Vagina (tissue), 2 donors: ENCODE results near the gene IPMK. TPM values are rescaled to one million over a fixed set of nuclear protein-coding genes. Genes with fewer than 3 reads are reported as not detected.

ENCODE experiments used
- DNase-seq, 2 donors: peaks; one replicate each; pipeline ENCODE4 v3.0.0-alpha.2; 2017; ENCODE audit errors: extremely low spot score in 2 of 2
- H3K27ac ChIP-seq: fragments of 200-600 bp; sonication (generic); one replicate; pipeline ENCODE4 v1.5.1; 2019
- H3K27me3 ChIP-seq: fragments of 200-600 bp; sonication (generic); one replicate; pipeline ENCODE4 v1.5.1; 2019
- H3K36me3 ChIP-seq, 2 donors: fragments of 200-600 bp; sonication (generic); one replicate each; pipeline ENCODE4 v1.5.1; 2017 to 2019
- H3K4me1 ChIP-seq: fragments of 200-600 bp; sonication (generic); one replicate; pipeline ENCODE4 v1.5.1; 2019
- H3K4me3 ChIP-seq, 2 donors: fragments of 200-600 bp; sonication (generic); 1 replicate in 1 of 2; 2 replicates in 1 of 2; pipeline ENCODE4 v1.5.1; 2016 to 2019
- H3K9me3 ChIP-seq: fragments of 200-600 bp; sonication (generic); one replicate; pipeline ENCODE4 v1.5.1; 2019
- POLR2A ChIP-seq, 2 donors: fragments of 450-650 bp; IDR thresholded peaks; one replicate each; pipeline ENCODE4 v1.6.1; 2017; ENCODE audit warnings: antibody characterized with exemption in 2 of 2, mild to moderate bottlenecking in 2 of 2, moderate library complexity in 2 of 2
- POLR2AphosphoS5 ChIP-seq, 2 donors: sonication (generic); formaldehyde crosslinking; IDR thresholded peaks; one replicate each; pipeline ENCODE4 v1.9.0; 2017; ENCODE audit warnings: antibody characterized with exemption in 2 of 2, mild to moderate bottlenecking in 2 of 2, low read depth in 1 of 2; ENCODE audit not compliant: insufficient read depth in 1 of 2
- intact Hi-C: fragments of 100-400 bp; cut with DNase I; formaldehyde crosslinking; loops from one replicate; pipeline ENCODE4 v1.15.1; 2023
- total RNA-seq: library from RNA; depleted of rRNA; stranded (reverse); fragments of >200 nt; gene quantifications from one replicate; pipeline ENCODE4 v1.2.3, GENCODE V29; 2016
- TF ChIP-seq, protein P1 (sequence below), 3 experiments: fragments of 450-650 bp in 2 of 3; fragments of 200-600 bp in 1 of 3; sonication (generic) in 1 of 3; IDR thresholded peaks; one replicate each; pipeline ENCODE4 v1.5.1; 2017 to 2019; ENCODE audit warnings: antibody characterized with exemption in 3 of 3, mild to moderate bottlenecking in 2 of 3, moderate library complexity in 2 of 3

Gene IPMK
- total RNA-seq, 1 donor from 2014 or later, result 6.1 TPM

DNA sequence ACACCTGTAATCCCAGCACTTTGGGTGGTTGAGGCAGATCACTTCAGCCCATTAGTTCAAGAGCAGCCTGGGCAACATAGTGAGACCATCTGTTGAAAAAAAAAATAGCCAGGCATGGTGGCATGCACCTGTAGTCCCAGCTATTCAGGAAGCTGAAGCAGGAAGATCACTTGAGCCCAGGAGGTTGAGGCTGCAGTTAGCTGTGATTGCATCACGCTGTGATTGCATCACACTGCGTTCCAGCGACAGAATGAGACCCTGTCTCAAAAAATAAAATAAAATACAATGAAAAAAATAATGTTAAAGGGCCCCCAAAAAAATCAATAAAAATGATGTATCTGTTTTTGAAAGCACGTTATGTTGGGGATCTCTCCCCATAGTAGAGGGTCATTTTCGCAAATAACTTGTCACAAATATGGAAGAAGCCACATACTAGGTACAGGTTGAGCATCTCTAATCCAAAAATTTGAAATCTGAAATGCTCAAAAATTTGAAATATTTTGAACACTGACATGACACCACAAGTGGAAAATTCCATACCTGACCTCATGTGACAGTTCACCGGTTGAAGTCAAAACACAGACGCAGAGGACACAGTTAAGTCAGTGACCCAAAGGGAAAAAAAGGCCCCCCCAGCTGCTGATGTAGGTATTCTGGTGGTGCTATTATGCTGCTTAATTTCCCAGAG, 10.7 kb upstream of the IPMK start:
- Histone ChIP-seq H3K4me1 (peaks cover 10% of the 10 kb centered on the region), H3K9me3 (no peaks in the 10 kb centered on the region), H3K36me3 (no peaks in the 10 kb centered on the region), H3K4me3 (no peak overlapping the region), H3K27ac (no peak overlapping the region), H3K27me3 (no peaks in the 10 kb centered on the region)
- intact Hi-C loops, result no loop called here
- no peak for TF ChIP-seq POLR2A (IDR thresholded peaks at IDR 0.05)
- TF ChIP-seq, protein P1, sequence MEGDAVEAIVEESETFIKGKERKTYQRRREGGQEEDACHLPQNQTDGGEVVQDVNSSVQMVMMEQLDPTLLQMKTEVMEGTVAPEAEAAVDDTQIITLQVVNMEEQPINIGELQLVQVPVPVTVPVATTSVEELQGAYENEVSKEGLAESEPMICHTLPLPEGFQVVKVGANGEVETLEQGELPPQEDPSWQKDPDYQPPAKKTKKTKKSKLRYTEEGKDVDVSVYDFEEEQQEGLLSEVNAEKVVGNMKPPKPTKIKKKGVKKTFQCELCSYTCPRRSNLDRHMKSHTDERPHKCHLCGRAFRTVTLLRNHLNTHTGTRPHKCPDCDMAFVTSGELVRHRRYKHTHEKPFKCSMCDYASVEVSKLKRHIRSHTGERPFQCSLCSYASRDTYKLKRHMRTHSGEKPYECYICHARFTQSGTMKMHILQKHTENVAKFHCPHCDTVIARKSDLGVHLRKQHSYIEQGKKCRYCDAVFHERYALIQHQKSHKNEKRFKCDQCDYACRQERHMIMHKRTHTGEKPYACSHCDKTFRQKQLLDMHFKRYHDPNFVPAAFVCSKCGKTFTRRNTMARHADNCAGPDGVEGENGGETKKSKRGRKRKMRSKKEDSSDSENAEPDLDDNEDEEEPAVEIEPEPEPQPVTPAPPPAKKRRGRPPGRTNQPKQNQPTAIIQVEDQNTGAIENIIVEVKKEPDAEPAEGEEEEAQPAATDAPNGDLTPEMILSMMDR (IDR thresholded peaks at IDR 0.05), result no peak
- TF ChIP-seq POLR2AphosphoS5 (IDR thresholded peaks at IDR 0.05; ENCODE audit: insufficient read depth in 1 of 2, low read depth in 1 of 2), result no peak
- DNase-seq, result no peak

DNA sequence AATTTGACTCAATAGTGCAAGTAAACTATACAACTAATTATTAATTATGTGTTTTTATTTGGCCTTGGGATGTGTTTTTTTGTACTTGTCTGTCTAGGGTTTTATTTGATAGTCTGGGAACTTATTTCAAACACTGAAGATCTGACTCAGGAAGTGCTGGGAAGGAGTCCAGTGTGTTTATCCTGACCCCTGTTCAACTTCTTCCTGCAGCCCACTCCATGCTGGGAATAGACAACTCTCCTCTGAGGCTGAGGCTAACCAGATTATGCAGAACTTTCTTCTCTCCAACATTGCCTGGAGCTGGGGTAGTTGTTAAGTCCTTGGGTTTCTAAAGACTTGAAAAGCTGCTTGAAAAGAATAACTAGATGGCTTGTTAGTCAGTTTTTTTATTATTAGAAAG, 8.2 kb upstream of the IPMK start:
- Histone ChIP-seq H3K9me3 (no peaks in the 10 kb centered on the region), H3K36me3 (no peaks in the 10 kb centered on the region), H3K27ac (no peak overlapping the region), H3K4me3 (no peak overlapping the region), H3K4me1 (peaks cover 3% of the 10 kb centered on the region), H3K27me3 (no peaks in the 10 kb centered on the region)
- intact Hi-C loops, result no loop called here
- no peak for DNase-seq
- no peak for TF ChIP-seq POLR2AphosphoS5 (IDR thresholded peaks at IDR 0.05; ENCODE audit: insufficient read depth in 1 of 2, low read depth in 1 of 2)
- TF ChIP-seq, protein P1 (IDR thresholded peaks at IDR 0.05), result no peak
- TF ChIP-seq POLR2A (IDR thresholded peaks at IDR 0.05), result no peak

DNA sequence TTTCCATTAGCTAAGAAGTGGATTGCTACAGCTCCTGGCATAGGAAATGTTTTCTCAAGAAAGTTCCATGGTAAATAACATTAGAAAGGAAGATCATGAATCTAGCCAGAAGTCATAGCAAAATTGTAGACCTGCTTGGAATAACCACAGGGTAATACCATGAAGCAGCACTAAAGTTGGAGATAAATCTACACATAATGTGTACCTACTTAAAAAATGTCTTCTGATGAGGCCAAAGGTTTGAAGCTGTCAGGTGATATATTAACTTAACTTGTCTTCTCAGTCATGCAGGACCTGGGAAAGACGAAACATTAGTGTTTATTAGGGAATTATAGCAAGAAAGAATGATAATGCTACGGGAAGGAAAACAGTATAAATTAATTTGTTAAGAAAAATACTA, 7.6 kb upstream of the IPMK start:
- Histone ChIP-seq H3K9me3 (no peaks in the 10 kb centered on the region), H3K27ac (no peak overlapping the region), H3K4me3 (no peak overlapping the region), H3K4me1 (no peaks in the 10 kb centered on the region), H3K27me3 (no peaks in the 10 kb centered on the region), H3K36me3 (no peaks in the 10 kb centered on the region)
- intact Hi-C loops, result no loop called here
- TF ChIP-seq, protein P1 (IDR thresholded peaks at IDR 0.05), result no peak
- TF ChIP-seq POLR2AphosphoS5 (IDR thresholded peaks at IDR 0.05; ENCODE audit: insufficient read depth in 1 of 2, low read depth in 1 of 2) (no peak), POLR2A (IDR thresholded peaks at IDR 0.05) (no peak)
- no peak for DNase-seq

DNA sequence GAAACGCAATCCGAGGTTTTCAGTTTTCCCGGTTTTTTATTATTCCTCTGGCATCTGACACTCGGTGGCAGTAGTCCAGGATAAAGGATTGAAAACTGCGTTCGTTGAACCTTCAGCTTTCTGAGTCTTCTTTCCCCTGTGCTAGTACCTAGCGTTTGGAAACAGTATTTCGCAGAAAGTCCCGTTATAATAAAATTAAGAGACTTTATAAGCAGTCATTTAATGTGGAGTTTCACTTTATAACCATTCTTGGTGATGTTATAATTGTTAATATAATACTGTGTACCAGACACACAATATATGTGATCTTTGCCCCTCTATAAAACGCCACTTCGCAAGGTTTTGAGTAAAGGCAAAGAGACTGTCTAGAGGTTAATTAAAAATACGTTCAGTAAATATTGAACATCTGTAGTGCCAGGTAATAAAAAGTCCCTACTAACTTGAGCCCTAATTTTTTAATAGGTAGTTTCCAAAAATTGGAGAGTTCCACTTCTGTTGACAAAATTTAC, 2.1 kb upstream of the IPMK start:
- Histone ChIP-seq H3K4me3 (peak overlapping the region; percentile 60 to 93), H3K27ac (peak overlapping the region; percentile 98), H3K27me3 (no peaks in the 10 kb centered on the region), H3K4me1 (peaks cover 25% of the 10 kb centered on the region), H3K36me3 (no peaks in the 10 kb centered on the region), H3K9me3 (no peaks in the 10 kb centered on the region)
- intact Hi-C loops, result loop anchor here (2.0 kb wide), 1 partner anchor 65 kb away; the partner anchor contains the start of gene UBE2D1
- no peak for DNase-seq
- TF ChIP-seq, protein P1 (IDR thresholded peaks at IDR 0.05), result no peak
- TF ChIP-seq POLR2A (IDR thresholded peaks at IDR 0.05) (no peak), POLR2AphosphoS5 (IDR thresholded peaks at IDR 0.05; ENCODE audit: insufficient read depth in 1 of 2, low read depth in 1 of 2) (no peak)
